Epithelial cell of prostate (primary cell): ENCODE measurements around the gene DDN.

Source experiments
- DNase-seq: peaks from one replicate; pipeline ENCODE4 v3.0.0-alpha.2; 2011; ENCODE audit warnings: low read depth, low spot score
- H3K27ac ChIP-seq: fragments of 450-650 bp; 2 replicates; pipeline ENCODE4 v1.5.1; 2017; ENCODE audit warnings: mild to moderate bottlenecking

The DDN gene

GRCh38 chr12:48986720-48987291, 12.4 kb downstream of the DDN start:
- H3K27ac ChIP-seq = no peak overlapping the region
- no peak for DNase-seq

GRCh38 chr12:48985901-48986300, 13.3 kb downstream of the DDN start:
- no peak for DNase-seq
- H3K27ac ChIP-seq = no peak overlapping the region

GRCh38 chr12:48985475-48985897, 13.7 kb downstream of the DDN start:
- no peak overlapping the region for H3K27ac ChIP-seq
- no peak for DNase-seq

- H3K27ac ChIP-seq = no peak overlapping the region
- DNase-seq = no peak
Observed at GRCh38 chr12:48982397-48983080, 16.6 kb downstream of the DDN start.

GRCh38 chr12:48981757-48982157, 17.4 kb downstream of the DDN start:
- H3K27ac ChIP-seq = no peak overlapping the region
- DNase-seq = no peak

- DNase-seq = no peak
- no peak overlapping the region for H3K27ac ChIP-seq
Observed at GRCh38 chr12:48980953-48981756, 18.0 kb downstream of the DDN start.

GRCh38 chr12:48980389-48980952, 18.7 kb downstream of the DDN start:
- H3K27ac ChIP-seq = no peak overlapping the region
- DNase-seq = no peak

GRCh38 chr12:48979602-48980388, 19.4 kb downstream of the DDN start:
- H3K27ac ChIP-seq = no peak overlapping the region
- no peak for DNase-seq

GRCh38 chr12:48978741-48979601, 20.2 kb downstream of the DDN start:
- H3K27ac ChIP-seq = no peak overlapping the region
- DNase-seq = no peak

GRCh38 chr12:48978291-48978740, 20.9 kb downstream of the DDN start, which contains the start of gene WNT1:
WNT1 (plus strand) TSS chr12:48978322; CDS start chr12:48978651, 329 bp downstream.
- DNase-seq = no peak
- H3K27ac ChIP-seq = no peak within 1 kb of the TSS

GRCh38 chr12:48977290-48978281, 21.6 kb downstream of the DDN start:
- DNase-seq = no peak
- no peak overlapping the region for H3K27ac ChIP-seq

- DNase-seq = no peak
- no peak overlapping the region for H3K27ac ChIP-seq
Observed at GRCh38 chr12:48973941-48974673, 25.1 kb downstream of the DDN start.

GRCh38 chr12:48973531-48973930, 25.6 kb downstream of the DDN start:
- no peak overlapping the region for H3K27ac ChIP-seq
- DNase-seq = no peak

GRCh38 chr12:48972952-48973483, 26.2 kb downstream of the DDN start:
- DNase-seq = no peak
- no peak overlapping the region for H3K27ac ChIP-seq

GRCh38 chr12:48972213-48972951, 26.8 kb downstream of the DDN start:
- DNase-seq = no peak
- H3K27ac ChIP-seq = no peak overlapping the region

- DNase-seq = no peak
- H3K27ac ChIP-seq = no peak overlapping the region
Observed at GRCh38 chr12:48970702-48971334, 28.4 kb downstream of the DDN start.
